ENCODE results near the gene BCS1L.
A peak's percentile ranks its signal among the peaks of the same experiment; 100 is the strongest.

Gene BCS1L

DNA sequence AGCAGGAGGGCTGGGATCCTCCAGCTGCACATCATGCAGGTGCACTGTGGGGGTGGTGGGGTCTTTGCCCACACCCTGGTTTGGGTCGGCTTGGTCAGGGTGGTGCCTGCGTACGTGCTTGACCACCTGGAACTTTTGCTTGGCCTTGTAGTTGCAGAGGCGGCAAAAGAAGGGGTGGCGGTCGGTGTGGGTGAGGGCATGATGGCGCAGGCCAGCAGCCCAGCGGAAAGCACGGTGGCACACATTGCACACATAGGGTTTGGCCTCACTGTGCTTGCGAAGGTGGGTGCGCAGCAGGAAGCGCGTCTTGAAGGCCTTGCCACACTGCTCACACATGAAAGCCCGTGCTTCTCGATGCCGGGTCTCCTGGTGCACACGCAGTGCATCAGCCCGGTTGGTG lies 21.1 kb upstream of the BCS1L start:
- no peak for DNase-seq (ENCODE audit: insufficient read length)
- TF ChIP-seq POLR2A (IDR thresholded peaks at IDR 0.05; ENCODE audit: low read depth, low read length) (no peak), POLR2AphosphoS5 (IDR thresholded peaks at IDR 0.05; ENCODE audit: low read depth, low read length) (no peak), TAF1 (IDR thresholded peaks at IDR 0.05; ENCODE audit: borderline replicate concordance, low read depth, low read length) (no peak)
- FAIRE-seq = no peak

DNA sequence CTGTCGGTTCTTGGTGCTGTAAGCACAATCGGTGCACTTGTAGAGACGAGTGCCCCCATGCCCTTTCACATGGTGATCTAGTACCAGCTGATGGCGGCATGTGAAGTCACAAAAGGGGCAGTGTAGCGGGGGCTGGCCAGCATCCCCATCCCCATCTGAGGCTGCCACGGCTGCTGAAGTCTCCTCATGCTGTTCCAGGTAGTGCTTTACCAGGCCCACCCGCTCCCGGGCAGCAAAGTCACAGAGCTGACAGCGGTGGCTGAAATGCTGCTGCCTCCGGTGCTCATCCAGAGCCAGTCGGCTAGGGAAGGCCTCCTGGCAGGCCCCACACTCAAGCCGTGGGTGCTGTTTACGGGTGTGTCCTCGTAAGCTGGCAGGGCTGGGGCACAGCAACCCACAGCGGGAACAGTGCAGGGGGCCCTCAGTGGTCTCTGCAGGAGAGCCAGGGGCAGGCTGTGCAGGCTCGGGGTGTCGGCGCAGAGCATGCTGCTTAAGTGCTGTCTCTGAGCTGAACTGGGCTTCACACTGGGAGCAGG lies 17.3 kb upstream of the BCS1L start:
- FAIRE-seq (no peak), DNase-seq (ENCODE audit: insufficient read length) (no peak)
- no peak for TF ChIP-seq POLR2AphosphoS5 (IDR thresholded peaks at IDR 0.05; ENCODE audit: low read depth, low read length)
- no peak for TF ChIP-seq TAF1 (IDR thresholded peaks at IDR 0.05; ENCODE audit: borderline replicate concordance, low read depth, low read length)
- TF ChIP-seq POLR2A (IDR thresholded peaks at IDR 0.05; ENCODE audit: low read depth, low read length) = no peak

DNA sequence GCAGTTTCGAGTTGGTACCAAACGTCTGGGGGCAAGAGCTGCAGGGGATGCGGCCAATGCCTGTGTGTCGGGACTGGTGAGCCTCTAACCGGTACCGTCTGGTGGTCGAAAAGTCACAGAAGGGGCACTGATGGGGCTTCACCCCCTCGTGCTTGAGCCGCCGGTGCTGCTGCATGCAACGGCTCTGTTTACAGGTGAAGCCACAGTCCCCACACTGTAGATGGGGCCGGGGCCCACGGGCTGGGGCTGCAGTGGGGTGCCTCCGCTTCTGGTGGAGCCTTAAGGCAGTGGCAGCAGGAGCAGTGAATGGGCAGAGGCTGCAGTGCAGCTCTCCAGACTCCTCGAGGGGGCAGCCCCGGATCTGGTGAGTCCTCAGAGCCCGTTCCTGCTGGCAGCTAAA lies 16.7 kb upstream of the BCS1L start:
- no peak for DNase-seq (ENCODE audit: insufficient read length)
- no peak for FAIRE-seq
- no peak for TF ChIP-seq POLR2AphosphoS5 (IDR thresholded peaks at IDR 0.05; ENCODE audit: low read depth, low read length)
- no peak for TF ChIP-seq POLR2A (IDR thresholded peaks at IDR 0.05; ENCODE audit: low read depth, low read length)
- TF ChIP-seq TAF1 (IDR thresholded peaks at IDR 0.05; ENCODE audit: borderline replicate concordance, low read depth, low read length) = no peak

DNA sequence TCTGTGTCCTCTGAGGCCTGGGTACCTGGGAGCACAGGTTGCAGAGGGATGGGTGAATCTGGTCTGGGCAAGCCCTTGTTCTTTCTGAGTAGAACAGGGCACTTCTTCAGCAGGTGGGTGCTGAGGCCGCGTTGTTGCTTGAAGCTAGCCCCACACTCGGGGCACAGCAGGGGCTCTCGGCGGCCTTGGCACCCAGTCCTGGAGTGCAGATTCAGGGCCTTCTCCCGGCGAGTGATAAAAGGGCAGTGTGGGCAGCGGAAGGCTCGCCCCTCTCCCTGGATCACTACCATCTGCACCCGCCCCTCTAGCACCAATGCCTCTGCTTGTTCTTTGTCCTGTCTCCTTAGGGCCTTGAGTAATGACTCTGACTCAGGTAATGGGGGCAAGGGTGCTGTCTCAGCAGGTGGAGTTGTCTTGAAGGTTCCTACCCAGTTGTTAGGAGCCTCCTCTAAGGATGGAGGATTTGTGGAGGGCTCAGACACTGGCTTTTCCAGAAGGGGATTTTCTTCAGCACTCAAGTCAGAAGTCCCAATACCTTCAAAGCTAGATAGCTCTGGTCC lies 15.7 kb upstream of the BCS1L start:
- DNase-seq (ENCODE audit: insufficient read length) (no peak), FAIRE-seq (no peak)
- no peak for TF ChIP-seq TAF1 (IDR thresholded peaks at IDR 0.05; ENCODE audit: borderline replicate concordance, low read depth, low read length)
- no peak for TF ChIP-seq POLR2A (IDR thresholded peaks at IDR 0.05; ENCODE audit: low read depth, low read length)
- no peak for TF ChIP-seq POLR2AphosphoS5 (IDR thresholded peaks at IDR 0.05; ENCODE audit: low read depth, low read length)

DNA sequence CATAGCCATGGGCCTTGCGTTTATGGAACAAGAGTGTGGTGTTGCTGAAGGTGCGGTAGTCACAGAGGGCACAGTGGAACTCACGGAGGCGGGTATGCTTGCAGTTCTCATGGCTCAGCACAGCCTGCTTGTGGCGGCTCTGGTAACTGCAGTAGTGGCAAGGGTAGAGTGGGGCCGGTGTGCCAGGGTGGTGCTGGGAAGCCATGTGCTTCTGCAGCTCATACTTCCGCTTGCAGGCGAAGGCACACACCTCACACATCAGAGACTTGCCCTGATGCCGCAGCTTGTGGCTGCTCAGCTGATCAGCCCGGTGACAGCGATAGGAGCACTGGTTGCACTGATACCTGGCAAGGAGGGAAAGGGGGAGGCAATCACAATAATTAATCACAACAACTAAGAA lies 14.8 kb upstream of the BCS1L start:
- DNase-seq (ENCODE audit: insufficient read length) (no peak), FAIRE-seq (no peak)
- TF ChIP-seq POLR2AphosphoS5 (IDR thresholded peaks at IDR 0.05; ENCODE audit: low read depth, low read length) = no peak
- TF ChIP-seq POLR2A (IDR thresholded peaks at IDR 0.05; ENCODE audit: low read depth, low read length) = no peak
- no peak for TF ChIP-seq TAF1 (IDR thresholded peaks at IDR 0.05; ENCODE audit: borderline replicate concordance, low read depth, low read length)

DNA sequence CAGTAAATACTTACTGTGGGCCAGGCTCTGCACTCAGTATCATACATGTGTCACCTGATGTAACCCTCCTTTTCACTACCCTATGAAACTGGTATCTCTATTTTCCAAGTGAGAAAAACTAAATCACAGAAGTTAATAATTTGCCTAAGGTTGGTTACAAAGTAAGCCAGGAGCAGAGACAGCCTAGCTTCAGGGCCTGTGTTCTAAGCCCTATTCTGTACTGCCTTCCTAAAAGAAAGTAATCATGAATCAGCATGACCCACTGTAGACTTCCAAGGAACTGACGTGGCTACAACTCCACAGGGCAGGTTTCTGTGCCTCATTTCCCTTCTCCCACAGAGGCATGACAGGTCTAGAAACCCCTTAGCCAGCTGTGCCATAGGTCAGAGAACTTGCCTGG lies 14.4 kb upstream of the BCS1L start:
- DNase-seq (ENCODE audit: insufficient read length) (no peak), FAIRE-seq (no peak)
- no peak for TF ChIP-seq POLR2AphosphoS5 (IDR thresholded peaks at IDR 0.05; ENCODE audit: low read depth, low read length)

DNA sequence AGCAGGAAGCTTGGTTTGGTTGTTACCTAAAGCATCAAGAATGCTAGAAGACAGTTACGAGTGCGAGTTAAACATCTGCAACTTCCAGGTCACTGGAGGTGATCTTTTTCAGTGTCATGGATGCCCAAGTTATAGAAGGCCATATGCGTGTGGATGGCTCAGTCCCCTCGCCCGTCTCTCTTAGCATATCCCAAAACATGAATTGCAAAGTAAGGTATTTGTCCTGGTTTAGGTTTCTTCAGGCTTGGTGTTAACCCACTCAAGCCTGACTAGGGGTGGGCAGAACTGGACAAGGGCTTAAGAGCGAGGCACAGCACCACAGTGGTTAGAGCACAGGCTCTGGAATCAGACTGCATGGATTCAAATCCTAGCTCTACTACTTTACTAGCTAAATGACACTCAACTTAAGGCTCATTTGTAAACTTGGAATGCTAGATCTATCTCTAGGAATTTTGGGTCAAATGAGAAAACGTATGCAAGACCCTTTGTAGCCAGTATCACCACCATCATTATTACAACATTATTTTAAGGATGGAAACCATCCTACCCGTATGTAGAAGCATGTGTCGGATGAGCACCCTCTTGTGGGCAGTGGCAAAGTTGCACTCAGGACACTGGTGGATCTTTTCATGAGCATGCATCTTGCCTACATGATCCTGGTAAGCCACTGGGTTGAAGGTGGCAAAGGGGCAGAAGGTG lies 11.2 kb upstream of the BCS1L start:
- FAIRE-seq = peak; percentile 94
- TF ChIP-seq TAF1 (IDR thresholded peaks at IDR 0.05; ENCODE audit: borderline replicate concordance, low read depth, low read length) (no peak), POLR2AphosphoS5 (IDR thresholded peaks at IDR 0.05; ENCODE audit: low read depth, low read length) (no peak), POLR2A (IDR thresholded peaks at IDR 0.05; ENCODE audit: low read depth, low read length) (no peak)
- DNase-seq (ENCODE audit: insufficient read length) = peak; percentile 39

DNA sequence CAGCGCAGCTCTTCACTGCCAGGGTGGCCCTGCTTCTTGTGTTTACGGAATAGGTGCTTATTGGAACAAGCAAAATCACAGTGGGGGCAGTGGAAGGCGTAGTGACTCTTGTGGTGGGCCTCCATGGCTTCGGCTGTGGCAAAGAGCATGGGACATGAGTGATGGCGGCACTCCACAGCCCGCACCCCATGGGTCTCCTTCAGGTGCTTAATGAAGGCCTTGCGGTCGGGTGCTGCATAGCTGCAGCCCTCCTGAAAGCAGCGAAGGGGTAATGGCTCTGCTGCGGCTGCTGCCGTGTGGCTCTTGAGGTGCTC lies 10.7 kb upstream of the BCS1L start:
- DNase-seq (ENCODE audit: insufficient read length) (no peak), FAIRE-seq (no peak)
- no peak for TF ChIP-seq POLR2AphosphoS5 (IDR thresholded peaks at IDR 0.05; ENCODE audit: low read depth, low read length)
- TF ChIP-seq POLR2A (IDR thresholded peaks at IDR 0.05; ENCODE audit: low read depth, low read length) = no peak
- TF ChIP-seq TAF1 (IDR thresholded peaks at IDR 0.05; ENCODE audit: borderline replicate concordance, low read depth, low read length) = no peak

DNA sequence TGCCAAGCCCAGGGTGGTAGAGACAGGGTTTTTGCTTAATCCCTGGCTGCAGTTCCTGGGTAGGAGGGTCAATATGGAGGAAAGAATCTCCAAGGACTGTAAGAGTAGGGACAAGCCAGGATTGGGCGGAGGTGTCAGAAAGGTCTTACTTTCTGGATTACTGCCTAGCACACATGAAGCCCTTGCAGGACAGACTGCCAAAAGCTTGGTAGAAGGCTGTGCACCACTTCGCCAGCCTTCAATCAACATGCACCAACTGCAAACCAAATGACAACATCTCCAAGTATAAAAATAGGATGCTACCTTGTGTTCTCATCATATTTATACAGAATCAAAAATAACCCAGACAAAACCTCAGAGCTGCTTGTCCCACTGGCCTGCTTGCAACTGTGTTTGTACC lies 3.7 kb upstream of the BCS1L start:
- FAIRE-seq = no peak
- DNase-seq (ENCODE audit: insufficient read length) = no peak
- TF ChIP-seq TAF1 (IDR thresholded peaks at IDR 0.05; ENCODE audit: borderline replicate concordance, low read depth, low read length) (no peak), POLR2A (IDR thresholded peaks at IDR 0.05; ENCODE audit: low read depth, low read length) (no peak), POLR2AphosphoS5 (IDR thresholded peaks at IDR 0.05; ENCODE audit: low read depth, low read length) (no peak)

DNA sequence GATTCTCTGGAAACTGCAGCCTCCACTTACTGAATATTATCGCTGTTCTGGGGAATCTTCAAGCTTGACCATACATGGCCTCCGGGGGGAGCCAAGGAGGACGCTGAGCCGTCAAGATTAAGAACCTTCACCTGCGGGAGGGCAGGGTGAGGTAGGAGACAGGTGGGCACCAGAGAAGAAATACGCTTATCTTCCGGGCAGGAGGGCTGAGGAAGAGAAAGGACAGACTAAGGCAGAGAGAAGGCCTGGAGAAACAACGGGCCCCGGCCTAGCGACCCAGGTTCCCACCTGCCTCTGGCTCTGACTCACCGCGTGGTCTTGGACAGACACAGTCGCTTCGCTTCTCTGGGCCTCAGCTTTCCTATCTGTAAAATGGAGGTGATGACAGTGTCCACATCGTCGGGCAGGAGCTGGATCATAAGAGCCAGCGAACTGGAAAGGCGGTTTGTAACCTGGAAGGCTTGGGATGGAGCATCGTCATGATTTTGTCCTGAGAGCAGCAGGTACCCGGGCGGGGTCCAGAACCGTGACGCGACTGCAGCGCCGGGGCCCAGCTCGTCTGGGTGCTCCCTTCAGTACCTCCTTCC lies 719 bp upstream of the BCS1L start:
- FAIRE-seq (no peak), DNase-seq (ENCODE audit: insufficient read length) (peak; percentile 50)
- TF ChIP-seq POLR2A (IDR thresholded peaks at IDR 0.05; ENCODE audit: low read depth, low read length) = no peak
- 0 out of 2 replicates have a peak, but pooled peaks have one; percentile 29 for TF ChIP-seq TAF1 (IDR thresholded peaks at IDR 0.05; ENCODE audit: borderline replicate concordance, low read depth, low read length)
- TF ChIP-seq POLR2AphosphoS5 (IDR thresholded peaks at IDR 0.05; ENCODE audit: low read depth, low read length) = no peak

DNA sequence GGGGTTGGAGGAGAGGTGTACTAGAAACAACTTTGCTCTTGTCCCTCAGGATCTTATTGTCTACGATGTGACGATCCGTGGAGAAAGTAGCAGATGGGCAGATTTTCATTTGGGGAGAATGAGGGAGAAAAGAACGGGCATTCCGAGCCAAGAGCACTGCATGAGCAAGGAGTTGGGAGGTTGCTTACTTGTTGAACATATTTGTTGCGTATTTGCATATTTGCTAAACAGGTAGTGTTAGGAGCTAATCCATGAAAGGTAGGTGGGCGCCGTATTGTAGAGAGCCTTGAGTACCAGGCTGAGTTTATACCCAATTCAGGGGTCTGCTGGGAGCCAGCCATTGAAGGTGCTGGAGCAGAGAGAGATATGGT lies 490 bp downstream of the BCS1L start:
- FAIRE-seq (no peak), DNase-seq (ENCODE audit: insufficient read length) (no peak)
- no peak for TF ChIP-seq TAF1 (IDR thresholded peaks at IDR 0.05; ENCODE audit: borderline replicate concordance, low read depth, low read length)
- TF ChIP-seq POLR2AphosphoS5 (IDR thresholded peaks at IDR 0.05; ENCODE audit: low read depth, low read length) = no peak
- TF ChIP-seq POLR2A (IDR thresholded peaks at IDR 0.05; ENCODE audit: low read depth, low read length) = no peak

DNA sequence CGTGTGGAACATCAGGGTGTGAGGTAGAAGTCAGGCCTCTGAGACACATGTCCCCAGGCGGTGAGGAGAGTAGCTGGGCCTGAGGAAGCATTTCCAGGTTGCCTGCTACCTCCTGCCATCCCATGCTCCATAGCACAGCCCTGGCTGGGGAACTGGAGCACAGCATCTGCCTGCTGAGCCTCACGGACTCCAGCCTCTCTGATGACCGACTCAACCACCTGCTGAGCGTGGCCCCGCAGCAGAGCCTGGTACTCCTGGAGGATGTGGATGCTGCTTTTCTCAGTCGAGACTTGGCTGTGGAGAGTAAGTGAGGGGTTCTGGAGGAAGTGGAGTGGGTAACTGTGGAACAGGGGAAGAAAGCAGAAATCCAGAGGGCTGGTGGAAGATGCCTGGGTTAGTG lies 2.9 kb downstream of the BCS1L start:
- no peak for FAIRE-seq
- no peak for DNase-seq (ENCODE audit: insufficient read length)

More for the DNA sequence above, 2.9 kb downstream of the BCS1L start:
- no peak for TF ChIP-seq POLR2A (IDR thresholded peaks at IDR 0.05; ENCODE audit: low read depth, low read length)
- no peak for TF ChIP-seq TAF1 (IDR thresholded peaks at IDR 0.05; ENCODE audit: borderline replicate concordance, low read depth, low read length)
- TF ChIP-seq POLR2AphosphoS5 (IDR thresholded peaks at IDR 0.05; ENCODE audit: low read depth, low read length) = no peak
